ENCODE results near the gene TIMP3.

Gene TIMP3

GRCh38 chr22:32830957-32831356 lies 29.5 kb downstream of the TIMP3 start:
- H3K4me3 ChIP-seq (ENCODE audit: low read depth, low read length), result no peak overlapping the region
- no peak for TF ChIP-seq CTCF (IDR thresholded peaks at IDR 0.05; ENCODE audit: low read depth, low read length)

GRCh38 chr22:32831584-32831983 lies 30.1 kb downstream of the TIMP3 start:
- no peak overlapping the region for H3K4me3 ChIP-seq (ENCODE audit: low read depth, low read length)
- no peak for TF ChIP-seq CTCF (IDR thresholded peaks at IDR 0.05; ENCODE audit: low read depth, low read length)

- no peak overlapping the region for H3K4me3 ChIP-seq (ENCODE audit: low read depth, low read length)
- no peak for TF ChIP-seq CTCF (IDR thresholded peaks at IDR 0.05; ENCODE audit: low read depth, low read length)
These were observed 30.7 kb downstream of the TIMP3 start for GRCh38 chr22:32832174-32832573.

GRCh38 chr22:32836280-32837123 lies 35.0 kb downstream of the TIMP3 start:
- no peak overlapping the region for H3K4me3 ChIP-seq (ENCODE audit: low read depth, low read length)
- peak; percentile 39; the same call in 1 of the 2 replicates for TF ChIP-seq CTCF (IDR thresholded peaks at IDR 0.05; ENCODE audit: low read depth, low read length)

GRCh38 chr22:32837142-32837541 lies 35.6 kb downstream of the TIMP3 start:
- no peak overlapping the region for H3K4me3 ChIP-seq (ENCODE audit: low read depth, low read length)
- TF ChIP-seq CTCF (IDR thresholded peaks at IDR 0.05; ENCODE audit: low read depth, low read length), result no peak

- no peak for TF ChIP-seq CTCF (IDR thresholded peaks at IDR 0.05; ENCODE audit: low read depth, low read length)
These were observed 36.3 kb downstream of the TIMP3 start for GRCh38 chr22:32837803-32838202.

GRCh38 chr22:32839831-32840584 lies 38.5 kb downstream of the TIMP3 start:
- no peak for TF ChIP-seq CTCF (IDR thresholded peaks at IDR 0.05; ENCODE audit: low read depth, low read length)
- no peak overlapping the region for H3K4me3 ChIP-seq (ENCODE audit: low read depth, low read length)

More at GRCh38 chr22:32837803-32838202, 36.3 kb downstream of the TIMP3 start:
- H3K4me3 ChIP-seq (ENCODE audit: low read depth, low read length), result no peak overlapping the region
